ENCODE measurements around the gene LTBP1.

GRCh38 chr2:32932825-32933755 is 13.7 kb upstream of the LTBP1 start:
- no peak for TF ChIP-seq CTCF (IDR thresholded peaks at IDR 0.05)
- no peak for TF ChIP-seq POLR2A (IDR thresholded peaks at IDR 0.05)

Data from vagina (tissue), 2 donors.